ENCODE data around the gene MRPS27.
"Not testable (repeated sequence)": the region's sequence is repeated elsewhere in the genome, so short reads cannot be mapped to it uniquely, and the experiment has no call there.

The MRPS27 gene

DNA sequence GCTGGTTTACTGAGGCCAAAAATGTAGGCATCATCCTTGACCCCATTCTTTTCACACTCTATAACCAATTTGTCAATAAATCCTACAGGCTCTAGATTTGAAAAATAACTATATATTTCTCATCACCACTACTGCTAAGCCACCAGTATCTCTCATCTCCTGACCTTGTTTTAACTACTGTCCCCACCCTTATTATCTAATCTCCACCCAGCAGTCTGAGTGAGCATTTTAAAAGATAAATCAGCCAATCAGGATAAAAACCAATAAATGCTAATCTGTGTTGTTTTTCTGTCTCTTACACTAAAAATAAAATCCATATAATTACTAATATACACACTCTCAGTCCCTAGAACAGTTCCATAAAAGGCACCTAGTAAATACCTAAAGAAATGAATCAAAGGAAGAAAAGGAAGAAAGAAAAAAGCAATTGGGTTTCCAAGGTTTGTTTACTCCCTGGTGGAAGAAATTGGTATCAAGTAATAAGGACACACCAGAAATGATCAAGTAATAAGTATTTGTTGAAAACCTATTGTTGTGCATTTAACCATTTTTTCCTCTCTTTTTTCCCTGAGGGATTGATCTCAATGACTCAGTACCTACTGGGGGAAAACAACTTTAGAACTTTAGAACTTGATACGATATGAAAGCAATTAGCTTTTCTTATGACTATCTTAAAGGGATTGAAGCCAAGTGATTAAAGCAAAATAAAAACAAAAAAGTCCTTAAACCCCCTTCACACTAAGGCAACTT is 19.3 kb downstream of the MRPS27 start:
- Histone ChIP-seq H3F3A (ENCODE audit: control insufficient read depth, insufficient read depth) (peaks cover 60% of the 10 kb centered on the region), H3K9me3 (ENCODE audit: control insufficient read depth, insufficient read depth, low read length) (no peaks in the 10 kb centered on the region), H3K9me2 (replicated peaks; ENCODE audit: control insufficient read depth, low read length) (no peaks in the 10 kb centered on the region), H3K4me3 (ENCODE audit: low read length) (peak overlapping the region; percentile 72), H4K20me1 (ENCODE audit: control insufficient read depth, insufficient read depth, low read depth, low read length) (no peaks in the 10 kb centered on the region), H3K79me2 (ENCODE audit: control insufficient read depth, low read length) (peaks cover 94% of the 10 kb centered on the region), H3K27me3 (ENCODE audit: control insufficient read depth, low read length) (no peaks in the 10 kb centered on the region), H3K27ac (ENCODE audit: low read depth, low read length) (peak overlapping the region; percentile 95), H3K36me3 (ENCODE audit: control insufficient read depth, low read length) (peaks cover 83% of the 10 kb centered on the region), H3K4me1 (ENCODE audit: control insufficient read depth, low read length) (peaks cover 94% of the 10 kb centered on the region), H3K4me2 (ENCODE audit: low read length) (peak overlapping the region; percentile 94)
- no peak for TF ChIP-seq EZH2phosphoT487 (IDR thresholded peaks at IDR 0.05; ENCODE audit: borderline replicate concordance, low read length)
- TF ChIP-seq, protein P1, sequence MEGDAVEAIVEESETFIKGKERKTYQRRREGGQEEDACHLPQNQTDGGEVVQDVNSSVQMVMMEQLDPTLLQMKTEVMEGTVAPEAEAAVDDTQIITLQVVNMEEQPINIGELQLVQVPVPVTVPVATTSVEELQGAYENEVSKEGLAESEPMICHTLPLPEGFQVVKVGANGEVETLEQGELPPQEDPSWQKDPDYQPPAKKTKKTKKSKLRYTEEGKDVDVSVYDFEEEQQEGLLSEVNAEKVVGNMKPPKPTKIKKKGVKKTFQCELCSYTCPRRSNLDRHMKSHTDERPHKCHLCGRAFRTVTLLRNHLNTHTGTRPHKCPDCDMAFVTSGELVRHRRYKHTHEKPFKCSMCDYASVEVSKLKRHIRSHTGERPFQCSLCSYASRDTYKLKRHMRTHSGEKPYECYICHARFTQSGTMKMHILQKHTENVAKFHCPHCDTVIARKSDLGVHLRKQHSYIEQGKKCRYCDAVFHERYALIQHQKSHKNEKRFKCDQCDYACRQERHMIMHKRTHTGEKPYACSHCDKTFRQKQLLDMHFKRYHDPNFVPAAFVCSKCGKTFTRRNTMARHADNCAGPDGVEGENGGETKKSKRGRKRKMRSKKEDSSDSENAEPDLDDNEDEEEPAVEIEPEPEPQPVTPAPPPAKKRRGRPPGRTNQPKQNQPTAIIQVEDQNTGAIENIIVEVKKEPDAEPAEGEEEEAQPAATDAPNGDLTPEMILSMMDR (IDR thresholded peaks at IDR 0.05; ENCODE audit: low read depth, low read length, poor library complexity, severe bottlenecking): no peak

DNA sequence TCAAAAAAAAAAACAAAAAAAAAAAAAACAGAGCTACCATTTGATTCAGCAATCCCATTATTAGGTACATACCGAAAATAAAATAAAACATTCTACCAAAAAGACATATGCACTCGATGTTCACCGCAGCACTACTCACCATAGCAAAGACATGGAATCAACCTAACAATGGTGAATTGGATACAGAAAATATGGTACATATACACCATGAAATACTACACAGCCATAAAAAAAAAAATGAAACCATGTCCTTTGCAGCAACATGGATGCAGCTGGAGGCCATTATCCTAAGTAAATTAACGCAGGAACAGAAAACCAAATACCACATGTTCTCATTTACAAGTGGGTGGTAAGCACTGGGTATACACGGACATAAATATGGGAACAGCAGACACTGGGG is 21.3 kb downstream of the MRPS27 start:
- Histone ChIP-seq H3K27me3 (ENCODE audit: control insufficient read depth, low read length) (no peaks in the 10 kb centered on the region), H4K20me1 (ENCODE audit: control insufficient read depth, insufficient read depth, low read depth, low read length) (no peaks in the 10 kb centered on the region), H3K9me2 (replicated peaks; ENCODE audit: control insufficient read depth, low read length) (no peaks in the 10 kb centered on the region), H3K36me3 (ENCODE audit: control insufficient read depth, low read length) (peaks cover 87% of the 10 kb centered on the region), H3K4me3 (ENCODE audit: low read length) (peak overlapping the region; percentile 72), H3K79me2 (ENCODE audit: control insufficient read depth, low read length) (peaks cover 94% of the 10 kb centered on the region), H3F3A (ENCODE audit: control insufficient read depth, insufficient read depth) (peaks cover 63% of the 10 kb centered on the region), H3K4me2 (ENCODE audit: low read length) (peak overlapping the region; percentile 94), H3K4me1 (ENCODE audit: control insufficient read depth, low read length) (peaks cover 94% of the 10 kb centered on the region), H3K27ac (ENCODE audit: low read depth, low read length) (peak overlapping the region; percentile 95), H3K9me3 (ENCODE audit: control insufficient read depth, insufficient read depth, low read length) (no peaks in the 10 kb centered on the region)
- TF ChIP-seq, protein P1 (IDR thresholded peaks at IDR 0.05; ENCODE audit: low read depth, low read length, poor library complexity, severe bottlenecking): no peak
- no peak for TF ChIP-seq EZH2phosphoT487 (IDR thresholded peaks at IDR 0.05; ENCODE audit: borderline replicate concordance, low read length)

DNA sequence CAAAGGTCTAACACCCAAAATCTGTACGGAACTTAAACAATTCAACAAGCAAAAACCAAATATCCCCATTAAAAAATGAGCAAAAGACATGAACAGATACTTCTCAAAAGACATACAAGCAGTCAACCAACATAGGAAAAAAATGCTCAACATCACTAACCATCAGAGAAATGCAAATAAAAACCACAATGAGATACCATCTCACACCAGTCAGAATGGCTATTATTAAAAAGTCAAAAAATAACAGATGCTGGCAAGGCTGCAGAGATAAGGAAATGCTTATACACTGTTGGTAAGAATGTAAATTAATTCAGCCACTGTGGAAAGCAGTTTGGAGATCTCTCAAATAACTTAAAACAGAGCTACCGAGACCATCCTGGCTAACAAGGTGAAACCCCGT is 21.9 kb downstream of the MRPS27 start:
- Histone ChIP-seq H3K79me2 (ENCODE audit: control insufficient read depth, low read length) (peaks cover 94% of the 10 kb centered on the region), H3K4me3 (ENCODE audit: low read length) (peak overlapping the region; percentile 72)

DNA sequence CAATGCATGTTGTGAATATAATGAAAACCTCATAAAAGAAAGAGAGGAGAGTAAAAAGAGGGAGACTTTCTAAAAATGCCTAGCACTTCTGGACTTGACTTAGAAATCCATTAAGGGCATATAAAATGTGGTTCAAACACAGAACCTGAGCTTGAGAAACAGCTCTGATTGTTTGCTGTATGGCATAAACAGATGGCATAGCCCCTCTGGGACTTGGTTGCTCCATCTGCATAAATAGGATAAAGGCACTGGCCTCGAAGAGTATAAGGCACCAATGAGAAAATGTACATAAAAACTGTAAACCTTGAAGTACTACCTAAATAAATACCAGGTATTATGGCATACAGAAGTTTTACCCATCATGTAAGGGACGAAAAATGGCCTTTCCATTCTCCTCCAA is 23.8 kb downstream of the MRPS27 start:
- H3K4me3 ChIP-seq (ENCODE audit: low read length): peak overlapping the region; percentile 72
- peaks cover 81% of the 10 kb centered on the region for H3K36me3 ChIP-seq (ENCODE audit: control insufficient read depth, low read length)
- peaks cover 90% of the 10 kb centered on the region for H3K79me2 ChIP-seq (ENCODE audit: control insufficient read depth, low read length)
- H3K9me3 ChIP-seq (ENCODE audit: control insufficient read depth, insufficient read depth, low read length): no peaks in the 10 kb centered on the region
- no peaks in the 10 kb centered on the region for H4K20me1 ChIP-seq (ENCODE audit: control insufficient read depth, insufficient read depth, low read depth, low read length)
- H3K27me3 ChIP-seq (ENCODE audit: control insufficient read depth, low read length): no peaks in the 10 kb centered on the region
- H3K9me2 ChIP-seq (replicated peaks; ENCODE audit: control insufficient read depth, low read length): no peaks in the 10 kb centered on the region
- peaks cover 94% of the 10 kb centered on the region for H3K4me1 ChIP-seq (ENCODE audit: control insufficient read depth, low read length)
- peaks cover 81% of the 10 kb centered on the region for H3F3A ChIP-seq (ENCODE audit: control insufficient read depth, insufficient read depth)
- peak overlapping the region; percentile 95 for H3K27ac ChIP-seq (ENCODE audit: low read depth, low read length)
- TF ChIP-seq, protein P1 (IDR thresholded peaks at IDR 0.05; ENCODE audit: low read depth, low read length, poor library complexity, severe bottlenecking): no peak
- no peak for TF ChIP-seq EZH2phosphoT487 (IDR thresholded peaks at IDR 0.05; ENCODE audit: borderline replicate concordance, low read length)
- H3K4me2 ChIP-seq (ENCODE audit: low read length): peak overlapping the region; percentile 94

More for the DNA sequence above, 21.9 kb downstream of the MRPS27 start:
- H3K4me1 ChIP-seq (ENCODE audit: control insufficient read depth, low read length): peaks cover 94% of the 10 kb centered on the region
- peaks cover 69% of the 10 kb centered on the region for H3F3A ChIP-seq (ENCODE audit: control insufficient read depth, insufficient read depth)
- H3K27me3 ChIP-seq (ENCODE audit: control insufficient read depth, low read length); H3K9me2 ChIP-seq (replicated peaks; ENCODE audit: control insufficient read depth, low read length); H3K9me3 ChIP-seq (ENCODE audit: control insufficient read depth, insufficient read depth, low read length); H4K20me1 ChIP-seq (ENCODE audit: control insufficient read depth, insufficient read depth, low read depth, low read length): not testable (repeated sequence)
- peak overlapping the region; percentile 95 for H3K27ac ChIP-seq (ENCODE audit: low read depth, low read length)
- H3K4me2 ChIP-seq (ENCODE audit: low read length): peak overlapping the region; percentile 94
- peaks cover 87% of the 10 kb centered on the region for H3K36me3 ChIP-seq (ENCODE audit: control insufficient read depth, low read length)

Data from DOHH2 (cell line).